ENCODE measurements around the gene B3GALT2.

DNA sequence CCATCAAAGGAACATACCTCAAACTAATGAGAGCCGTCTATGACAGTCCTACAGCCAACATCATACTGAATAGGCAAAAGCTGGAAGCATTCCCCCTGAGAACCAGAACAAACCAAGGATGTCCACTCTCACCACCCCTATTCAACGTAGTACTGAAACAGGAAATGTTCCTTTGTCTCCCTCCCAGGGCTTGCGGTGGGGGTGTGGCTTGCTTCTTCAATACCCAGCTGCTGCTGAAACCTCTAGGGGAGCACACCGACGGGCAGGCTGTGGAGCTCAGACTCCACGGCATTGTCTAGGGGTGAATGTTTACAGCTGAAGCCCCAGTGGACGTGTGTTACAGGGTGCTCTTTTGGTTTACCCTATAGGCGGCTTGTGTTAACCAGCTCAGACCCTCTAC, 30.5 kb upstream of the B3GALT2 start:
- no peak for TF ChIP-seq POLR2A (IDR thresholded peaks at IDR 0.05)
- TF ChIP-seq, protein P1, sequence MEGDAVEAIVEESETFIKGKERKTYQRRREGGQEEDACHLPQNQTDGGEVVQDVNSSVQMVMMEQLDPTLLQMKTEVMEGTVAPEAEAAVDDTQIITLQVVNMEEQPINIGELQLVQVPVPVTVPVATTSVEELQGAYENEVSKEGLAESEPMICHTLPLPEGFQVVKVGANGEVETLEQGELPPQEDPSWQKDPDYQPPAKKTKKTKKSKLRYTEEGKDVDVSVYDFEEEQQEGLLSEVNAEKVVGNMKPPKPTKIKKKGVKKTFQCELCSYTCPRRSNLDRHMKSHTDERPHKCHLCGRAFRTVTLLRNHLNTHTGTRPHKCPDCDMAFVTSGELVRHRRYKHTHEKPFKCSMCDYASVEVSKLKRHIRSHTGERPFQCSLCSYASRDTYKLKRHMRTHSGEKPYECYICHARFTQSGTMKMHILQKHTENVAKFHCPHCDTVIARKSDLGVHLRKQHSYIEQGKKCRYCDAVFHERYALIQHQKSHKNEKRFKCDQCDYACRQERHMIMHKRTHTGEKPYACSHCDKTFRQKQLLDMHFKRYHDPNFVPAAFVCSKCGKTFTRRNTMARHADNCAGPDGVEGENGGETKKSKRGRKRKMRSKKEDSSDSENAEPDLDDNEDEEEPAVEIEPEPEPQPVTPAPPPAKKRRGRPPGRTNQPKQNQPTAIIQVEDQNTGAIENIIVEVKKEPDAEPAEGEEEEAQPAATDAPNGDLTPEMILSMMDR (IDR thresholded peaks at IDR 0.05), result no peak
